IPS DF 19.7 (cell line): ENCODE measurements around the gene NEBL.

Experiments used
- DNase-seq: peaks from one replicate; pipeline ENCODE4 v3.0.0-alpha.2; 2013; ENCODE audit warnings: low read depth, low spot score

NEBL gene

GRCh38 chr10:20778008-20778757 is 118.9 kb downstream of the NEBL start:
- DNase-seq = no peak

- DNase-seq = no peak
These were observed 120.6 kb downstream of the NEBL start for GRCh38 chr10:20776384-20777118.

GRCh38 chr10:20771051-20771450 is 126.1 kb downstream of the NEBL start:
- no peak for DNase-seq

GRCh38 chr10:20769481-20769880 is 127.6 kb downstream of the NEBL start:
- no peak for DNase-seq

- no peak for DNase-seq
These were observed 128.3 kb downstream of the NEBL start for GRCh38 chr10:20768843-20769242.

GRCh38 chr10:20767028-20767427 is 130.1 kb downstream of the NEBL start:
- DNase-seq = no peak

- no peak for DNase-seq
These were observed 132.0 kb downstream of the NEBL start for GRCh38 chr10:20765066-20765465.

GRCh38 chr10:20760460-20760859 is 136.7 kb downstream of the NEBL start:
- no peak for DNase-seq

GRCh38 chr10:20748551-20748950 is 148.6 kb downstream of the NEBL start:
- DNase-seq = no peak

GRCh38 chr10:20747782-20748181 is 149.3 kb downstream of the NEBL start:
- no peak for DNase-seq

- no peak for DNase-seq
These were observed 150.3 kb downstream of the NEBL start for GRCh38 chr10:20746856-20747255.

GRCh38 chr10:20745556-20746375 is 151.3 kb downstream of the NEBL start:
- DNase-seq = no peak

- DNase-seq = no peak
These were observed 152.3 kb downstream of the NEBL start for GRCh38 chr10:20744821-20745220.

GRCh38 chr10:20743942-20744341 is 153.2 kb downstream of the NEBL start:
- no peak for DNase-seq

GRCh38 chr10:20742737-20743541 is 154.2 kb downstream of the NEBL start:
- no peak for DNase-seq

- DNase-seq = no peak
These were observed 157.0 kb downstream of the NEBL start for GRCh38 chr10:20740120-20740519.

GRCh38 chr10:20737107-20737506 is 160.0 kb downstream of the NEBL start:
- DNase-seq = no peak
